HepG2 (cell line): ENCODE data around the gene PVR. TPM values are rescaled to one million over a fixed set of nuclear protein-coding genes. Genes with fewer than 3 reads are reported as not detected.

Experiments
- ATM ChIP-seq: fragments of 450-650 bp; IDR thresholded peaks from 2 replicates; pipeline ENCODE4 v1.7.1; 2017; ENCODE audit warnings: mild to moderate bottlenecking, borderline replicate concordance
- CBFB ChIP-seq: sonication (generic); formaldehyde crosslinking; IDR thresholded peaks from 2 replicates; pipeline ENCODE4 v1.4.0; 2020; ENCODE audit warnings: missing genetic modification reagents
- CHCHD3 ChIP-seq: sonication (generic); formaldehyde crosslinking; IDR thresholded peaks from 2 replicates; pipeline ENCODE4 v1.8.0; 2022; ENCODE audit warnings: mild to moderate bottlenecking, missing genetic modification reagents, moderate library complexity
- CSRNP2 ChIP-seq: sonication (generic); formaldehyde crosslinking; conservative IDR thresholded peaks from 2 replicates; pipeline ENCODE4 v1.8.0; 2022; ENCODE audit warnings: low read depth, missing genetic modification reagents
- CTCF ChIP-seq: sonication (generic); formaldehyde crosslinking; IDR thresholded peaks from 2 replicates; pipeline ENCODE4 v1.5.0; 2020; ENCODE audit warnings: mild to moderate bottlenecking, missing genetic modification reagents, moderate library complexity
- ERF ChIP-seq: IDR thresholded peaks from 2 replicates; pipeline ENCODE4 v1.6.1; 2018; ENCODE audit warnings: missing biosample characterization, missing genetic modification reagents
- GABPB1 ChIP-seq: IDR thresholded peaks from 2 replicates; pipeline ENCODE4 v1.6.1; 2016; ENCODE audit warnings: mild to moderate bottlenecking, missing genetic modification reagents, moderate library complexity, missing compliant biosample characterization
- HMG20A ChIP-seq: IDR thresholded peaks from 2 replicates; pipeline ENCODE4 v1.6.1; 2016; ENCODE audit warnings: borderline replicate concordance
- HOXA9 ChIP-seq: sonication (generic); formaldehyde crosslinking; IDR thresholded peaks from 2 replicates; pipeline ENCODE4 v1.8.1; 2022; ENCODE audit warnings: missing genetic modification reagents, mild to moderate bottlenecking, moderate library complexity, borderline replicate concordance
- IRF9 ChIP-seq: sonication (generic); formaldehyde crosslinking; IDR thresholded peaks from 2 replicates; pipeline ENCODE4 v1.8.0; 2022; ENCODE audit warnings: missing genetic modification reagents, mild to moderate bottlenecking, borderline replicate concordance
- KDM3A ChIP-seq: IDR thresholded peaks from 2 replicates; pipeline ENCODE4 v1.6.1; 2018; ENCODE audit warnings: low read depth, missing compliant biosample characterization
- NCOA2 ChIP-seq: sonication (generic); formaldehyde crosslinking; IDR thresholded peaks from 2 replicates; pipeline ENCODE4 v1.8.0; 2022; ENCODE audit warnings: inconsistent platforms
- ZBTB2 ChIP-seq: sonication (generic); formaldehyde crosslinking; IDR thresholded peaks from 2 replicates; pipeline ENCODE4 v1.8.0; 2022; ENCODE audit warnings: low read depth, missing genetic modification reagents
- ZNF557 ChIP-seq: sonication (generic); formaldehyde crosslinking; IDR thresholded peaks from 2 replicates; pipeline ENCODE4 v1.4.0; 2020; ENCODE audit warnings: missing genetic modification reagents
- ZNF597 ChIP-seq: sonication (generic); formaldehyde crosslinking; IDR thresholded peaks from 2 replicates; pipeline ENCODE4 v1.5.0; 2020; ENCODE audit warnings: missing genetic modification reagents
- ZNF598 ChIP-seq: sonication (generic); formaldehyde crosslinking; IDR thresholded peaks from 2 replicates; pipeline ENCODE4 v1.5.1; 2020; ENCODE audit warnings: mild to moderate bottlenecking, missing genetic modification reagents, borderline replicate concordance
- ZNF770 ChIP-seq: sonication (generic); formaldehyde crosslinking; IDR thresholded peaks from 2 replicates; pipeline ENCODE4 v1.5.0; 2020; ENCODE audit warnings: mild to moderate bottlenecking, missing genetic modification reagents
- ZNF816 ChIP-seq: sonication (generic); formaldehyde crosslinking; IDR thresholded peaks from 2 replicates; pipeline ENCODE4 v1.8.0; 2022; ENCODE audit warnings: missing genetic modification reagents, mild to moderate bottlenecking, borderline replicate concordance
- polyA plus RNA-seq, 8 experiments: library from polyadenylated mRNA; depleted of rRNA in 3 of 8; stranded (reverse) in 7 of 8; unstranded in 1 of 8; fragments of >200 nt; fragmentation: Illumina TruSeq in 4 of 8; extraction: Trizol in 4 of 8; gene quantifications; 2 replicates each; pipeline versions ENCODE4 v1.2.1 to v1.2.3, GENCODE V29; 2011 to 2016; ENCODE audit warnings: low read depth in 4 of 8, missing spikeins in 1 of 8, mixed read lengths in 1 of 8; ENCODE audit not compliant: insufficient read depth in 1 of 8
- total RNA-seq, 5 experiments: library from RNA; depleted of rRNA; stranded (reverse); fragments of >200 nt; fragmentation: Illumina TruSeq; extraction: Trizol; gene quantifications; 2 replicates each; pipeline ENCODE4 v1.2.3, GENCODE V29; 2016; ENCODE audit warnings: low read depth in 1 of 5

The PVR gene
- total and polyA plus RNA-seq, 2 of the 13 experiments (the other 11 are each of a cell fraction or from before 2014, with no cell fraction given), result 43.4 to 46.6 TPM

- TF ChIP-seq IRF9 (peak; percentile 37; the same call in 1 of the 2 replicates), ZNF598 (CRISPR knock-in tag) (peak; percentile 73; the same call in 1 of the 2 replicates), NCOA2 (no peak), ATM (no peak), GABPB1 (CRISPR knock-in tag) (peak; percentile 71), HOXA9 (CRISPR knock-in tag) (no peak), ZNF770 (CRISPR knock-in tag) (0 out of 2 replicates have a peak, but pooled peaks have one; percentile 71), HMG20A (CRISPR knock-in tag) (no peak), CSRNP2 (CRISPR knock-in tag) (no peak), KDM3A (CRISPR knock-in tag) (peak; percentile 67; the same call in 1 of the 2 replicates), ERF (CRISPR knock-in tag) (no peak; the same call in 1 of the 2 replicates), CBFB (CRISPR knock-in tag) (0 out of 2 replicates have a peak, but pooled peaks have one; percentile 39), ZBTB2 (CRISPR knock-in tag) (no peak), ZNF597 (CRISPR knock-in tag) (no peak), ZNF557 (CRISPR knock-in tag) (no peak), CTCF (CRISPR knock-in tag) (peak; percentile 35), CHCHD3 (CRISPR knock-in tag) (no peak), ZNF816 (CRISPR knock-in tag) (no peak)
These were observed at the start of gene PVR (continued) for GRCh38 chr19:44643605-44644401.
